ENCODE measurements around the gene SNHG17. TPM values are rescaled to one million over a fixed set of nuclear protein-coding genes. Genes with fewer than 3 reads are reported as not detected.

Gene SNHG17
- total and polyA plus RNA-seq, 8 donors: 12.1 to 56.7 (median 30.1) TPM

DNA sequence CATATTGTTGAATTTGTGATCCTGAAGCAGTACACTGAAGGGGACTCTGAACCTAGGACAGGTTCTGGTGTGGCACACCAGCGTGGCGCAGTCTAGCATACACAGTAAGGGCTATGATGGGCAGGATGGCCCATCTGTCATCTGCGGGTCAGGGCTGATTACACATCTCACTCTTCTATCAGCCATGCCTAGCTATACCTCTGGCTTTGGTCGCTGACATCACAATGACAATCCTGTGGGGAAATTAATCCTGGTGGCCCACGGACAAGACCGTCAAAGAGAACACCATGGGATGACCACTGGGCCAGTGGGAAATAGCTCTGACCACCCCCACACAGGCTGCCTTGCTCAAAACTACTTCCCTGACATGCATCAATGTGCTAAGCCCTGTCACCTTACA is 2.8 kb downstream of the SNHG17 start:
- H3K4me3 ChIP-seq: no peak overlapping the region
- intact Hi-C loops (cut with DNase I): no loop called here
- no peaks in the 10 kb centered on the region for H3K27me3 ChIP-seq
- TF ChIP-seq, protein P1, sequence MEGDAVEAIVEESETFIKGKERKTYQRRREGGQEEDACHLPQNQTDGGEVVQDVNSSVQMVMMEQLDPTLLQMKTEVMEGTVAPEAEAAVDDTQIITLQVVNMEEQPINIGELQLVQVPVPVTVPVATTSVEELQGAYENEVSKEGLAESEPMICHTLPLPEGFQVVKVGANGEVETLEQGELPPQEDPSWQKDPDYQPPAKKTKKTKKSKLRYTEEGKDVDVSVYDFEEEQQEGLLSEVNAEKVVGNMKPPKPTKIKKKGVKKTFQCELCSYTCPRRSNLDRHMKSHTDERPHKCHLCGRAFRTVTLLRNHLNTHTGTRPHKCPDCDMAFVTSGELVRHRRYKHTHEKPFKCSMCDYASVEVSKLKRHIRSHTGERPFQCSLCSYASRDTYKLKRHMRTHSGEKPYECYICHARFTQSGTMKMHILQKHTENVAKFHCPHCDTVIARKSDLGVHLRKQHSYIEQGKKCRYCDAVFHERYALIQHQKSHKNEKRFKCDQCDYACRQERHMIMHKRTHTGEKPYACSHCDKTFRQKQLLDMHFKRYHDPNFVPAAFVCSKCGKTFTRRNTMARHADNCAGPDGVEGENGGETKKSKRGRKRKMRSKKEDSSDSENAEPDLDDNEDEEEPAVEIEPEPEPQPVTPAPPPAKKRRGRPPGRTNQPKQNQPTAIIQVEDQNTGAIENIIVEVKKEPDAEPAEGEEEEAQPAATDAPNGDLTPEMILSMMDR (IDR thresholded peaks at IDR 0.05): no peak
- H3K9me3 ChIP-seq: no peaks in the 10 kb centered on the region
- peaks cover 6 to 39% of the 10 kb centered on the region in 2 donors for H3K4me1 ChIP-seq
- no peak overlapping the region for H3K27ac ChIP-seq
- DNase-seq: no peak
- no peak for ATAC-seq
- H3K36me3 ChIP-seq: peaks cover 0 to 67% of the 10 kb centered on the region in 2 donors

DNA sequence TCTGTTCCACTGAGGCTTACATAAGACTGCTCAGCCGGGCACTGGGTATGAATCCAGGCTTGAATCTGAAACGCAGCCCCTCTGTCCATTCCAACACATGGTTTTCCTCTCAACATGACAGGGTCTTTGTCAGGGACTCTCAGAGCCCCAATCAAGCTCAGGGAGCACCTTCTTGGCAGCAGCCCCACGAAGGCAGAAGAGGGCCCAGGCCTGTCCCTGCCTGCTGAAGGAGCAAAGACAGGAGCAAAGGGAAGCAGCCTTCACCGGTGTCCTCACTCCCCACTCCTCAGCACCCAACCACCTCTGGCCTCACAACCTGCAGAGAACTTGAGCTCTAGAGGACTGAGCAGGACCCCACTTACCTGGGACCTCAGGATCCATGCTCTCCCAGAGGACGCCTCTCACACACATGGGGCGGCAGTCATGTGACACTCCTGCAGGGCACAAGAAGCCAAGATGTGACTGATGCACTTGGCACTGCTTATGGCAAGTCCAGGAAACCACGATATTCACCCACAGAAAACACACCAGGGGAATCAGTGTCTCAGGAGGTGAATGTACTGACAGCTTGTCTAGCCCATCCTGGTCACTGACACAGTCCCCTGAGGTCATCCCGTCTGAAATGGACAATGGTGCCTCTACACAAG is 4.3 kb downstream of the SNHG17 start:
- Histone ChIP-seq H3K27me3 (no peaks in the 10 kb centered on the region), H3K36me3 (peaks cover 0 to 81% of the 10 kb centered on the region in 2 donors), H3K27ac (no peak overlapping the region), H3K4me1 (peaks cover 6 to 39% of the 10 kb centered on the region in 2 donors), H3K4me3 (no peak overlapping the region), H3K9me3 (no peaks in the 10 kb centered on the region)
- ATAC-seq (no peak), DNase-seq (no peak)
- intact Hi-C loops (cut with DNase I): no loop called here
- TF ChIP-seq, protein P1 (IDR thresholded peaks at IDR 0.05): no peak

- Histone ChIP-seq H3K27ac (no peak overlapping the region), H3K9me3 (no peaks in the 10 kb centered on the region), H3K36me3 (peaks cover 0 to 96% of the 10 kb centered on the region in 2 donors), H3K4me3 (no peak overlapping the region), H3K27me3 (no peaks in the 10 kb centered on the region), H3K4me1 (peaks cover 6 to 35% of the 10 kb centered on the region in 2 donors)
- ATAC-seq: no peak
- no peak for DNase-seq
- intact Hi-C loops (cut with DNase I): no loop called here
- TF ChIP-seq, protein P1 (IDR thresholded peaks at IDR 0.05): no peak
Measured at GRCh38 chr20:38429301-38429700, 5.8 kb downstream of the SNHG17 start.

GRCh38 chr20:38428800-38429199 is 6.3 kb downstream of the SNHG17 start:
- intact Hi-C loops (cut with DNase I): no loop called here
- Histone ChIP-seq H3K27ac (no peak overlapping the region), H3K27me3 (no peaks in the 10 kb centered on the region), H3K9me3 (no peaks in the 10 kb centered on the region), H3K4me3 (no peak overlapping the region), H3K36me3 (peaks cover 0 to 99% of the 10 kb centered on the region in 2 donors), H3K4me1 (peaks cover 4 to 30% of the 10 kb centered on the region in 2 donors)
- TF ChIP-seq, protein P1 (IDR thresholded peaks at IDR 0.05): no peak
- no peak for DNase-seq
- no peak for ATAC-seq

DNA sequence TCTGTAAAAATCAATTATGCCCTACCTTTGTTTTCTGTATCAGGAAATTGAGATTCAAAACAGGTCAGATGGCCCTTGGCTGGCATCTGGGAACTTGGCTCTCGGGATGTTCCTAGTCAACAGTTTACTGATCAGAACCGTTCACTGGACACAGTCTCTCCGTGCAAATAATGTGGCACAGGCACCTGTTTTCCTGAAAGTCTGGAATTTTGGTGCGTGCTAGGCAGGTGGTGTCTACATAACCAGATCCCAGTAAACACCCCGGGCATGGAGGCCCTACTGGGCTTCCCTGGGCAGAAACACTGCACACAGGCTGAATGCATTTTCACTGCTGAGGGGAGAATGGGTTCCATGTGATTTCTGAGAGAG is 7.5 kb downstream of the SNHG17 start:
- no peak overlapping the region for H3K4me3 ChIP-seq
- ATAC-seq (no peak), DNase-seq (no peak)
- peaks cover 0 to 99% of the 10 kb centered on the region in 2 donors for H3K36me3 ChIP-seq
- TF ChIP-seq, protein P1 (IDR thresholded peaks at IDR 0.05): no peak
- H3K27ac ChIP-seq: no peak overlapping the region
- intact Hi-C loops (cut with DNase I): no loop called here
- peaks cover 0 to 18% of the 10 kb centered on the region in 2 donors for H3K4me1 ChIP-seq
- H3K9me3 ChIP-seq: no peaks in the 10 kb centered on the region
- no peaks in the 10 kb centered on the region for H3K27me3 ChIP-seq
